ENCODE data around the gene SNX5. TPM values are rescaled to one million over a fixed set of nuclear protein-coding genes. Genes with fewer than 3 reads are reported as not detected.

Gene SNX5
- total and polyA plus RNA-seq, 4 experiments from 2014 or later: 81.5 to 96.5 (median 88.9) TPM

- Histone ChIP-seq H3K4me1 (ENCODE audit: insufficient read depth, low read length) (no peaks in the 10 kb centered on the region), H3K27ac (ENCODE audit: low read depth, low read length) (no peak overlapping the region), H3K36me3 (ENCODE audit: insufficient read depth, low read length) (no peaks in the 10 kb centered on the region), H3K4me3 (ENCODE audit: low read length in 2 of 2) (no peak overlapping the region), H3K27me3 (ENCODE audit: insufficient read depth, low read length) (no peaks in the 10 kb centered on the region), H3K9me3 (ENCODE audit: control insufficient read depth in 1 of 2, low read length in 2 of 2) (no peaks in the 10 kb centered on the region)
- no peak overlapping the region for H3K4me3 Mint-ChIP-seq
- peak overlapping the region in 2 of 7 donors; percentile 19 to 48 for H3K27ac Mint-ChIP-seq
- no peaks in the 10 kb centered on the region for H3K36me3 Mint-ChIP-seq
- H3K27me3 Mint-ChIP-seq: no peaks in the 10 kb centered on the region
- ChIA-PET CTCF (ENCODE audit: partially characterized antibody) (no interaction called here), POLR2A (ENCODE audit: partially characterized antibody) (no interaction called here)
- H3K4me1 Mint-ChIP-seq: no peaks in the 10 kb centered on the region
- no peak for DNase-seq
- H3K9me3 Mint-ChIP-seq: peaks cover 0 to 1% (median 0%) of the 10 kb centered on the region in 8 donors
- intact Hi-C loops (cut with micrococcal nuclease): no loop called here
Measured at GRCh38 chr20:18009116-18009515, 40.5 kb upstream of the SNX5 start.

DNA sequence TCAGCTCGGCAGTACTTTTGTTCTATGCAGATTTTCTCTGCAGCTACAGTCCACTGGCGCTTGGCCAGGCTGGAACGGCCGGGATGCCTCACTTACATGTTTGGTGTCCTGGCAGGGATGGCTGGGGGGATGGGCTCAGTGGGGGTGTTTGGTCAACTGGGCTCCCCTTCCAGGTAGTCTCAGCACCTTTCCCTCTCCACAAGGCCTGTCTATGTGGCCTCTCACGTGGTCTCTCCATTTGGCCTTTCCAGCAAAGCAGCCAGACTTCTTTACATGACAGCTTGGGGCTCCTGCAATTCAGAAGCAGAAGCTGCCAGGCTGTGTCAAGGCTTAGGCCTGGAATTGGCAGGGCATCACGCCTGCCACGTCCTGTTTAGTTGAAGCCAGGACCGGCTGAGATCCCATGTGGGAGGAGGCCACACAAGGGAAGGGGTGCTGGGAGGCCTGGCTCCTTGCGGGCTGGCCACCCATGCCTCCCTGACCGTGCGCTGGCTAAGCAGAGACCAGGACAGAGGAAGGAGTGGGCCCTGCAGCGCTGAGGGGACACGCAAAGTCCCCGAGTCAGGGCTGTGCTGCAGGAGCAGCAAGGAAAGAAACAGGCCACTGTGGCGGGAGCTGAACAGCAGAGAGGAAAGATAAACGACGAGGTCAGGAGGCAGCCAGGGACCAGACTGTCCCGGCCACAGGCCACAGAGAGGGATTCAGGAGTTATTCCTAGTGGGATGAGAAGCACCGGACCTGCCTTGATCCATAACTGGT, 39.1 kb upstream of the SNX5 start:
- Histone ChIP-seq H3K27me3 (ENCODE audit: insufficient read depth, low read length) (no peaks in the 10 kb centered on the region), H3K36me3 (ENCODE audit: insufficient read depth, low read length) (no peaks in the 10 kb centered on the region), H3K4me3 (ENCODE audit: low read length in 2 of 2) (no peak overlapping the region), H3K4me1 (ENCODE audit: insufficient read depth, low read length) (no peaks in the 10 kb centered on the region), H3K27ac (ENCODE audit: low read depth, low read length) (no peak overlapping the region), H3K9me3 (ENCODE audit: control insufficient read depth in 1 of 2, low read length in 2 of 2) (no peaks in the 10 kb centered on the region)
- H3K4me3 Mint-ChIP-seq: no peak overlapping the region
- ChIA-PET CTCF (ENCODE audit: partially characterized antibody) (no interaction called here), POLR2A (ENCODE audit: partially characterized antibody) (no interaction called here)
- H3K36me3 Mint-ChIP-seq: no peaks in the 10 kb centered on the region
- peak overlapping the region in 1 of 7 donors; percentile 65 for H3K27ac Mint-ChIP-seq
- H3K4me1 Mint-ChIP-seq: no peaks in the 10 kb centered on the region
- no peak for DNase-seq
- H3K27me3 Mint-ChIP-seq: no peaks in the 10 kb centered on the region
- intact Hi-C loops (cut with micrococcal nuclease): no loop called here
- H3K9me3 Mint-ChIP-seq: peaks cover 0 to 1% (median 0%) of the 10 kb centered on the region in 8 donors

- Mint-ChIP-seq H3K4me1 (no peaks in the 10 kb centered on the region), H3K4me3 (no peak overlapping the region), H3K27me3 (no peaks in the 10 kb centered on the region), H3K27ac (no peak overlapping the region), H3K9me3 (peaks cover 0 to 1% (median 0%) of the 10 kb centered on the region in 8 donors), H3K36me3 (no peaks in the 10 kb centered on the region)
- Histone ChIP-seq H3K4me3 (ENCODE audit: low read length in 2 of 2) (no peak overlapping the region), H3K4me1 (ENCODE audit: insufficient read depth, low read length) (no peaks in the 10 kb centered on the region), H3K36me3 (ENCODE audit: insufficient read depth, low read length) (no peaks in the 10 kb centered on the region), H3K27me3 (ENCODE audit: insufficient read depth, low read length) (no peaks in the 10 kb centered on the region), H3K27ac (ENCODE audit: low read depth, low read length) (no peak overlapping the region), H3K9me3 (ENCODE audit: control insufficient read depth in 1 of 2, low read length in 2 of 2) (no peaks in the 10 kb centered on the region)
- ChIA-PET CTCF (ENCODE audit: partially characterized antibody) (interaction anchor here (0.7 kb wide), 1 partner anchor 7 kb away, joined by 4 read pairs; no protein-coding TSS in a partner anchor), POLR2A (ENCODE audit: partially characterized antibody) (no interaction called here)
- intact Hi-C loops (cut with micrococcal nuclease): no loop called here
- no peak for DNase-seq
Measured at GRCh38 chr20:18006684-18007083, 38.1 kb upstream of the SNX5 start.

DNA sequence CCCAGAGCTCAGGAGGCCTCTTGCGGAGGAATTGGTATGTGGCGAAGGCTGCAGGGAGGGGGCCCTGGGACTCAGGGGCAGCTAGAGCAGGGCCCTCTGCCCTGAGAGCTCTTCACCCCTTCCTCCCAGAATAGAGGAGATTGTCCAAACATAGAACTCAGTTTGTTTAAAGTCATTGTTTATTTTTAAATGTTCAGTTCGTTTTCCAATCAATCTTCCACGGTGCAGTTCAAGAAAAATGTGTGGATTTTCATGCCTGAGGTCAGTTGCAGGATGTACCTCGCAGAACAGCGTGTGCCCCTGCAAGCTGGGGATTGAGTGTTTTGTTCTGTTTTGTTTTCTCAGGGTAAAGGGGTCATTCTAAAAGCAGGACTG, 37.4 kb upstream of the SNX5 start:
- Histone ChIP-seq H3K27ac (ENCODE audit: low read depth, low read length) (no peak overlapping the region), H3K36me3 (ENCODE audit: insufficient read depth, low read length) (no peaks in the 10 kb centered on the region), H3K9me3 (ENCODE audit: control insufficient read depth in 1 of 2, low read length in 2 of 2) (no peaks in the 10 kb centered on the region), H3K4me3 (ENCODE audit: low read length in 2 of 2) (no peak overlapping the region), H3K4me1 (ENCODE audit: insufficient read depth, low read length) (no peaks in the 10 kb centered on the region), H3K27me3 (ENCODE audit: insufficient read depth, low read length) (no peaks in the 10 kb centered on the region)
- H3K36me3 Mint-ChIP-seq: no peaks in the 10 kb centered on the region
- POLR2A ChIA-PET (ENCODE audit: partially characterized antibody): no interaction called here
- CTCF ChIA-PET (ENCODE audit: partially characterized antibody): no interaction called here
- H3K9me3 Mint-ChIP-seq: peaks cover 0 to 1% (median 0%) of the 10 kb centered on the region in 8 donors
- H3K4me1 Mint-ChIP-seq: no peaks in the 10 kb centered on the region
- intact Hi-C loops (cut with micrococcal nuclease): no loop called here
- H3K27ac Mint-ChIP-seq: no peak overlapping the region
- H3K27me3 Mint-ChIP-seq: no peaks in the 10 kb centered on the region
- no peak overlapping the region for H3K4me3 Mint-ChIP-seq
- no peak for DNase-seq

DNA sequence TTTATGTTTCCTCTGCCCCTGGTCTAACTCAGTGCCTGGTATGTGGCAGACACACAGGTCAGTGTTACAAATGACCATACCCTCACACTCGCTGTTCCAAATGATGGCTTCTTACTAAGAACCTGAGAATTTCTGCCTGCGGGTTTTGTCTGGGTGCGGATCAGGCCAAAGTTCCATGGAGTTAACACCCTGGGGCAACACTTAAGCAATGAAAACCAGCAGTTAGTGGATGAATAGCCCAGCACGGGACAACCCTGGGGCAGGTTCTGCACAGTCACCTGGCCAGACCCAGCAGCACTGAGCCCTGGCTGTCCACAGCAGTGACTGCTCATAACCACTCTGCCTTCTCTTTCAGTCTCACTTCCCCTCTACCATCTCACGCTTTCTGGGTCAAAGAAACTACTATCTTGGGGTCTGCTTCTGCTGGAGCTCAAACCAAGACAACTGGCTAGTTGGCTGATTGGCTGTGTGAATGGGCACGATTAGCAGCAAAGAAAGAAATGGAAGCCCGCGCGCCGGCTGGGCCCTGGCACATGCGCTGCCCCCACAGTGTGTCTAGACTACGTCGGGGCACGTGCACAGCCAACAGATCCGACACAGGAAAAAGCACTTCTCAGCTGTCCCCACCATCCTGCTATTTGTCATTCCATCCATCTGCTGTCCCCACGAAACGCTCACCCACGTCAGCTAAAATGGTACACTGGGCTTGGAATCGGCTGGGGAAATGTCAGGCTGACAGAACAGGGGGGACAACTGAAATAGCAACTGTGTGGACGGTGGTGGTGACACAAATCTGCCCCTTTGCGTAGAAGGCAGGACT, 36.8 kb upstream of the SNX5 start:
- no peaks in the 10 kb centered on the region for H3K9me3 ChIP-seq (ENCODE audit: control insufficient read depth in 1 of 2, low read length in 2 of 2)
- H3K9me3 Mint-ChIP-seq: no peaks in the 10 kb centered on the region
- no peak for DNase-seq
- H3K36me3 ChIP-seq (ENCODE audit: insufficient read depth, low read length): no peaks in the 10 kb centered on the region
- ChIA-PET POLR2A (ENCODE audit: partially characterized antibody) (no interaction called here), CTCF (ENCODE audit: partially characterized antibody) (no interaction called here)
- intact Hi-C loops (cut with micrococcal nuclease): no loop called here
- H3K27ac ChIP-seq (ENCODE audit: low read depth, low read length): no peak overlapping the region
- H3K4me1 Mint-ChIP-seq: no peaks in the 10 kb centered on the region
- H3K4me3 Mint-ChIP-seq: no peak overlapping the region
- no peaks in the 10 kb centered on the region for H3K27me3 ChIP-seq (ENCODE audit: insufficient read depth, low read length)
- H3K27me3 Mint-ChIP-seq: no peaks in the 10 kb centered on the region
- H3K27ac Mint-ChIP-seq: no peak overlapping the region
- H3K4me3 ChIP-seq (ENCODE audit: low read length in 2 of 2): no peak overlapping the region
- no peaks in the 10 kb centered on the region for H3K4me1 ChIP-seq (ENCODE audit: insufficient read depth, low read length)
- no peaks in the 10 kb centered on the region for H3K36me3 Mint-ChIP-seq

- no peak overlapping the region for H3K27ac Mint-ChIP-seq
- H3K27me3 ChIP-seq (ENCODE audit: insufficient read depth, low read length): no peaks in the 10 kb centered on the region
- H3K36me3 Mint-ChIP-seq: no peaks in the 10 kb centered on the region
- DNase-seq: no peak
- no peak overlapping the region for H3K4me3 Mint-ChIP-seq
- no peaks in the 10 kb centered on the region for H3K9me3 ChIP-seq (ENCODE audit: control insufficient read depth in 1 of 2, low read length in 2 of 2)
- no peaks in the 10 kb centered on the region for H3K4me1 ChIP-seq (ENCODE audit: insufficient read depth, low read length)
- ChIA-PET CTCF (ENCODE audit: partially characterized antibody) (interaction anchor here (1.0 kb wide), 1 partner anchor 10 kb away, joined by 3 read pairs; no protein-coding TSS in a partner anchor), POLR2A (ENCODE audit: partially characterized antibody) (no interaction called here)
- no peaks in the 10 kb centered on the region for H3K9me3 Mint-ChIP-seq
- no peaks in the 10 kb centered on the region for H3K4me1 Mint-ChIP-seq
- H3K4me3 ChIP-seq (ENCODE audit: low read length in 2 of 2): no peak overlapping the region
- H3K27ac ChIP-seq (ENCODE audit: low read depth, low read length): no peak overlapping the region
- H3K27me3 Mint-ChIP-seq: no peaks in the 10 kb centered on the region
- no peaks in the 10 kb centered on the region for H3K36me3 ChIP-seq (ENCODE audit: insufficient read depth, low read length)
- intact Hi-C loops (cut with micrococcal nuclease): no loop called here
Measured at GRCh38 chr20:18004384-18005031, 35.9 kb upstream of the SNX5 start.

DNA sequence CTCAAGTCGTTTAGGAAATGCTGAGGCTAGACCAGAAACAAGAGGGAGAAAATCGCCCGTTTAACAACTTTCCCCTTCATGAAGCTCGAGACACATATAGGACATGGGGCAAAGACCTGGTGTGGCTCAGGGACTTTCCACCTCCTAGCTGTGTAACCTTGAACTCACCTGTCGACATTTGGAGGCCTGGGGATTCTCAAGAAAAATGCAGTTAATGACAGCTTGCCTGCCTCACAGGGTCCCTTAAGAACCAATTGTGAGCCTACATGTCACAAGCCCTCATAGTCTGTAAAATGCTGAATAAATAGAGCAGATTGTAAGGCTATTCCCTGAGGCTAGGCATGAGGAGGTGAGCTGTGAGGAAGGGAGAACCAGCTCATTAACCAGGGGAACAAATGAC, 35.3 kb upstream of the SNX5 start:
- no peak for DNase-seq
- no peak overlapping the region for H3K27ac Mint-ChIP-seq
- no peak overlapping the region for H3K27ac ChIP-seq (ENCODE audit: low read depth, low read length)
- CTCF ChIA-PET (ENCODE audit: partially characterized antibody): interaction anchor here (0.6 to 1.0 kb wide), 2 partner anchors 10 to 460 kb away, joined by 3 read pairs; no protein-coding TSS in a partner anchor
- no peaks in the 10 kb centered on the region for H3K9me3 ChIP-seq (ENCODE audit: control insufficient read depth in 1 of 2, low read length in 2 of 2)
- no peaks in the 10 kb centered on the region for H3K36me3 ChIP-seq (ENCODE audit: insufficient read depth, low read length)
- H3K4me1 Mint-ChIP-seq: no peaks in the 10 kb centered on the region
- no peak overlapping the region for H3K4me3 ChIP-seq (ENCODE audit: low read length in 2 of 2)
- H3K4me3 Mint-ChIP-seq: no peak overlapping the region
- H3K4me1 ChIP-seq (ENCODE audit: insufficient read depth, low read length): no peaks in the 10 kb centered on the region
- POLR2A ChIA-PET (ENCODE audit: partially characterized antibody): no interaction called here
- H3K27me3 ChIP-seq (ENCODE audit: insufficient read depth, low read length): no peaks in the 10 kb centered on the region
- H3K36me3 Mint-ChIP-seq: no peaks in the 10 kb centered on the region
- H3K27me3 Mint-ChIP-seq: no peaks in the 10 kb centered on the region
- no peaks in the 10 kb centered on the region for H3K9me3 Mint-ChIP-seq
- intact Hi-C loops (cut with micrococcal nuclease): no loop called here

Measured in CD4-positive, alpha-beta memory T cell (primary cell).